HG03342 (cell line): Measurements from ENCODE around the gene TRAP1.
"Not testable (repeated sequence)": the region's sequence is repeated elsewhere in the genome, so short reads cannot be mapped to it uniquely, and the experiment has no call there.

Experiments used
- ATAC-seq: cut with Tn5 transposase; IDR thresholded peaks from one replicate; pipeline ENCODE4 v1.9.1; 2021; ENCODE audit warnings: mild to moderate bottlenecking, moderate library complexity; ENCODE audit not compliant: unreplicated experiment

Gene TRAP1

DNA sequence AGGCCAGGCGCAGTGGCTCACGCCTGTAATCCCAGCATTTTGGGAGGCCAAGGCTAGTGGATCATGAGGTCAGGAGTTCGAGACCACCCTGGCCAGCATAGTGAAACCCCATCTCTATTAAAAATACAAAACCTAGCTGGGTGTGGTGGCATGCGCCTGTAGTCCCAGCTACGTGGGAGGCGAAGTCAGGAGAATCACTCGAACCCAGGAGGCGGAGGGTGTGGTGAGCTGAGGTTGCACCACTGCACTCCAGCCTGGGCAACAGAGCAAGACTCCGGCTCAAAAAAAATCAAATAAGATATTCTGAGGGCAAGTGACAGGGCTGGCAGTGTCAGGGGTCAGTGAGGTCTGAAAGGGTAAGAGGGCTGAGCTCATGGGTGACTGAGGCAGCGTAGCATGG is 2.9 kb downstream of the TRAP1 start:
- ATAC-seq: not testable (repeated sequence)

GRCh38 chr16:3713587-3714242 is 3.6 kb downstream of the TRAP1 start:
- ATAC-seq: no peak

DNA sequence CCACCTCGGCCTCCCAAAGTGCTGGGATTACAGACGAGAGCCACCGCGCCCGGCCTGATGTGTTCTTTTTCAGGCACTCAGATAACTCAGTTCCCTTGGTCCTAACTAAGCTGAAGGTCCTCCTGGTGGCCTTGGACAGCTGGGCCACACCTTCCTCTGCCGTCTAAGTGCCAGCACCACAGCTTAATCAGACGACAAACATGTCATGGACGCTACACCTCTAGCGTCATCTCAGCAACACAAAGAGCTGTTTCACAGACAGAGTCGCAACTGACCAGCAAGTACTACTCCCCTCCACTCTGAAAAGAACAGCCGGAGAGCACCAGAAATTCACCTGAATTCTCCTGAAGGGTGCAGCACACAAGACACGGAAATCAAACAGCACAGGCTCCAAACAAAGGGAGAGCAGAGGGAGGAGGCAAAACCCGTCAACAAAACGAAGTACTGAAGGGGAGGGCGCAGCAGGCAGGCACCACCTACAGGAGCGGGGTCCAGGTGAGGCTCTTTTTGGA is 4.4 kb downstream of the TRAP1 start:
- no peak for ATAC-seq

- ATAC-seq: no peak
Measured at GRCh38 chr16:3706253-3707012, 10.9 kb downstream of the TRAP1 start.

DNA sequence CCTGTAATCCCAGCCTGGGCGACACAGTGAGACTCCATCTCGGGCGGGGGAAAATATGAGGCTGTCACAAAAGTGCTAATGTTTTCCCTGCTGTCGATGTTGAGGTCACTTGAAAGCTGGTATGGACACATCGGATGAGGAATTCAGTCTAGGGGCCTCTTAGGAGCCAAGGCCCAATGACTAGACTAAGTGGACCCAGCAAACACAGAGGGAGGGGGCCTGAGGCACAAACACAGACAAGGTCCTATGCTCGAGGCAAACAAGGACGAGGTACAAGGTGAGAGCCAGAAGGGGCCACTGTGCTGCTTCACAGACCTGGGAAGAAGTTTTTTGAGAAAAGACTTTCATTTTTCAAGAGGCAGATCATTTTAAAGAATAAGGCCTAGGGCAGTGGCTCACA is 15.2 kb downstream of the TRAP1 start:
- no peak for ATAC-seq

GRCh38 chr16:3701531-3701930 is 15.8 kb downstream of the TRAP1 start:
- ATAC-seq: no peak

DNA sequence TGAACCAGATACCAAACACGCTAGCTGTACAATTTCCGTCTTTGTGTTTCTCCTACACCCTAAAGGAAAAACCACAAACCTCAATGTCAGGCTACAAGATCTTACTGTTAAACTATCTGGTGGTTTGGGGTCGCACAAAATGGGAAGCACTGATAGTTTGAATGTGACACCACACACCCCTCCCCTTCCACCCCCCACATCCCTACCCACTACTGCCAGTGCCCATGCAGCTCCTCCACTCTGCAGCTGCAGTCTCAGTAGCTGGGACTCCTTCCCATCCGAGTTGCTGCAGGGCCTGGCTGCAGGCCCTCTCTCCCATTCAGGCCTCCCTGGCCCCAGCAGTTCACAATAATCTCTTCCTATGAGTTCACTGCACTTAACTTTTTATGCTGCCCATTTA is 18.4 kb downstream of the TRAP1 start:
- no peak for ATAC-seq

- ATAC-seq: no peak
Measured at GRCh38 chr16:3696425-3697218, 20.7 kb downstream of the TRAP1 start.

GRCh38 chr16:3695610-3696369 is 21.5 kb downstream of the TRAP1 start:
- ATAC-seq: no peak

GRCh38 chr16:3694051-3694450 is 23.3 kb downstream of the TRAP1 start:
- no peak for ATAC-seq

DNA sequence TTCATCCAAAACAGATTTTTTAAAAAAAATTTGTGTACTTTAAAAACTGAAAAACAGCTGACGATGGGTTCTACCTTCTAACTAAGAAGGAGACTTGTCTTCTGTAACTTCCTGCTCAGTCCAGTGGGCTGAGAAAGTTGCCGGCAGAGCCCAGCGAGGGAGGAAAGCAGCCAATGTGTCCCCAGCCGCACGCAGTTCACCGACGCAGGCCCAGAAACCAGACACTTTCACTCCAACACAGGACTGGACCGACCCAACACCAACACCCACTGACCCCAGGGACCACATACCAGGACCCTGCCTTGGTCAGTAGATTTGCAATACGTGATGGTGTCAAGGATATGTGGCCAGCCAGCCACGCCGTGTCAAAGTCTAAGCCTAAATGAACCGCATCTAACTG is 25.6 kb downstream of the TRAP1 start:
- ATAC-seq: no peak

- no peak for ATAC-seq
Measured at GRCh38 chr16:3690980-3691720, 26.2 kb downstream of the TRAP1 start.

DNA sequence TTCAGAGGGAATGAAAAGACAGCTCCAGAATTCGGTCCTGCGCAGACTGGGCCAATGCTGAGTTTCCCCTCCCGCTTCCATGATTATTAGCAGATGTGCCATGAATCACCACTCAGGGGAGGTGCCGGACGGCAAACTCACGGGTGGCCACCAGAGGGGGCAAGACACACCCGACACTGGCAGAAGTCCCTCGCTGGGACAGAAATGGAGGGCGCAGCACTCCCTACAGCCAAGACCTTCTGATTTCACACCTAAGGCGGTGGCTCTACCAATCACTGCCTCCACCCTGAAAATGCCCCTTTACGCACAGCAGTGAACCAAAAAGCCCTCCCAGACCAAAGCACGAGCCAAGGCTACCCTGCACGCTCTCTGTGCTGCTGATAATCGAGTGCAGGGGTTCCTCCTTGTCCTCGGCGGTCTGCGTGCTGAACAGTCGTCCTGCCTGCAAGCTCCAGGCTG is 26.8 kb downstream of the TRAP1 start:
- peak; percentile 59 for ATAC-seq

GRCh38 chr16:3689731-3690130 is 27.6 kb downstream of the TRAP1 start:
- no peak for ATAC-seq

- no peak for ATAC-seq
Measured at GRCh38 chr16:3687792-3688191, 29.5 kb downstream of the TRAP1 start.

- ATAC-seq: no peak
Measured at GRCh38 chr16:3687021-3687420, 30.3 kb downstream of the TRAP1 start.

GRCh38 chr16:3681206-3681605 is 36.1 kb downstream of the TRAP1 start:
- no peak for ATAC-seq

DNA sequence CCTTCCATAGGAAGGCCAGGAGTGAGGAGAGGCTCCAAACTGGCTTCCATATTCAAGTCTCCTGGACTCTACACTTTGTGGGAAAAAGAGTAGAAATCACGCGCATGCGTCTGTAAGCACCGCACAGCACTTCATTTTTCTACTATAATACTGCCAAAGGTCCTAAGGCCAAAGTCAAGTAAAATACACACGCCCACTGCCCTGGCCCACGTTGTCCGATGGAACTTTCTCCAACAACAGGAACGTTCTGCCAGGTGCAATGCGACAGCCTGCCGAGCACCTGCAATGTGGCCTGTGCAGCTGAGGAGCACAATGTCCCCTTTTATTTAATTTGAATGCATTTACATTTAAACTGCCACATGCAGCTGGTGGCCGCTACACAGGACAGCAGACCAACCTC is 39.3 kb downstream of the TRAP1 start:
- no peak for ATAC-seq

DNA sequence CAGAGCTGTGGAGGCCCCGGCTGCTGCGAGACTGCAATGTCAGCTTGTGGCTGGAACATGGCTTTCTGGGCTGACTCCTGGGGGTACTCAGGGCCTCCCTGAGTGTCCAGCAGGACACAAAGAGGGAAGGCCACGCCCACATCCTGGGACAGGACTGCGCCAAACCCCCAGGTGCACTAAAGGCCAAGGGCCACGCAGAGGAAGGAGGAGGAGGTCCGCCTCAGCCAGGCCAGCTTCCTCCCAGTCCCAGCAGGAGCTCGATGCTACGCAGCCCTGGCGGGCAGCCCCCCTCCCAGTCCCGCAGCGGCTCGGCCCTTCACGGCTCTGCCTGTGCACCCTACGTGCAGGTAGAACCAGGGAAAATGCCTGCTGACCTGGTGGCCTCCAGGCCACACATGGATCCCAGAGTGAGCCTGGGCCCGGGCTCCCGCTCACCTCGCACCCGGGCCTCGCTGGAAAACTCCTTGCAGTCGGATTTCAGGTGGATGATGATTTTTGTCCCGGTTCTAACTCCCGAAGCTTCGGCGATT is 41.7 kb downstream of the TRAP1 start:
- no peak for ATAC-seq
